T-helper 1 cell (primary cell): Measurements from ENCODE around the gene FIBCD1.
"Not testable (repeated sequence)": the region's sequence is repeated elsewhere in the genome, so short reads cannot be mapped to it uniquely, and the experiment has no call there.

Experiments
- DNase-seq, 5 donors: peaks; one replicate each; pipeline ENCODE4 v3.0.0-alpha.2; 2012 to 2020

Gene FIBCD1

GRCh38 chr9:130973686-130974281 is 34.7 kb upstream of the FIBCD1 start:
- DNase-seq = no peak

GRCh38 chr9:130972957-130973685 is 34.1 kb upstream of the FIBCD1 start:
- no peak for DNase-seq

- DNase-seq = no peak
These were observed 33.4 kb upstream of the FIBCD1 start for GRCh38 chr9:130972277-130972956.

- no peak for DNase-seq
These were observed 32.3 kb upstream of the FIBCD1 start for GRCh38 chr9:130971294-130971849.

- DNase-seq = no peak
These were observed 31.8 kb upstream of the FIBCD1 start for GRCh38 chr9:130970855-130971254.

GRCh38 chr9:130970052-130970451 is 31.0 kb upstream of the FIBCD1 start:
- DNase-seq = no peak

- no peak for DNase-seq
These were observed 26.6 kb upstream of the FIBCD1 start for GRCh38 chr9:130965680-130966079.

- DNase-seq = no peak
These were observed 24.9 kb upstream of the FIBCD1 start for GRCh38 chr9:130963916-130964315.

GRCh38 chr9:130963337-130963908 is 24.4 kb upstream of the FIBCD1 start:
- no peak for DNase-seq

GRCh38 chr9:130962418-130963316 is 23.6 kb upstream of the FIBCD1 start:
- no peak for DNase-seq

- DNase-seq = no peak
These were observed 22.7 kb upstream of the FIBCD1 start for GRCh38 chr9:130961511-130962300.

- DNase-seq = no peak
These were observed 21.7 kb upstream of the FIBCD1 start for GRCh38 chr9:130960522-130961378.

GRCh38 chr9:130959809-130960334 is 20.8 kb upstream of the FIBCD1 start:
- DNase-seq = no peak

- not testable (repeated sequence) for DNase-seq
These were observed 19.5 kb upstream of the FIBCD1 start for GRCh38 chr9:130958564-130958963.

GRCh38 chr9:130957451-130958203 is 18.6 kb upstream of the FIBCD1 start:
- no peak for DNase-seq

- DNase-seq = no peak
These were observed 17.8 kb upstream of the FIBCD1 start for GRCh38 chr9:130956636-130957450.

GRCh38 chr9:130955947-130956621 is 17.0 kb upstream of the FIBCD1 start:
- no peak for DNase-seq

- not testable (repeated sequence) for DNase-seq
These were observed 15.9 kb upstream of the FIBCD1 start for GRCh38 chr9:130954925-130955324.
